Esophagus muscularis mucosa (tissue), 4 donors: ENCODE data around the gene TENT5C. TPM values are rescaled to one million over a fixed set of nuclear protein-coding genes. Genes with fewer than 3 reads are reported as not detected.

Experiments
- DNase-seq: peaks from one replicate; pipeline ENCODE4 v3.0.0-alpha.2; 2017; ENCODE audit errors: extremely low spot score
- H3K27ac ChIP-seq, 4 donors: fragments of 200-600 bp; sonication (generic); replicated peaks in 1 of 4; 1 replicate in 3 of 4; 2 replicates in 1 of 4; pipeline ENCODE4 v1.5.1; 2016 to 2019; ENCODE audit warnings: mild to moderate bottlenecking in 1 of 4
- H3K27me3 ChIP-seq, 4 donors: fragments of 200-600 bp; sonication (generic); one replicate each; pipeline versions ENCODE4 v1.5.1 to v1.6.0; 2016 to 2019
- H3K36me3 ChIP-seq, 4 donors: fragments of 200-600 bp; sonication (generic); one replicate each; pipeline ENCODE4 v1.5.1; 2016 to 2019
- H3K4me1 ChIP-seq, 4 donors: fragments of 200-600 bp; sonication (generic); one replicate each; pipeline ENCODE4 v1.5.1; 2016 to 2019
- H3K4me3 ChIP-seq, 4 donors: fragments of 200-600 bp; sonication (generic); 1 replicate in 2 of 4; 2 replicates in 2 of 4; pipeline ENCODE4 v1.5.1; 2016 to 2019; ENCODE audit warnings: mild to moderate bottlenecking in 4 of 4, moderate library complexity in 1 of 4
- H3K9me3 ChIP-seq, 4 donors: fragments of 200-600 bp; sonication (generic); 1 replicate in 3 of 4; 2 replicates in 1 of 4; pipeline ENCODE4 v1.5.1; 2016 to 2019
- EP300 ChIP-seq: sonication (generic); formaldehyde crosslinking; IDR thresholded peaks from one replicate; pipeline ENCODE4 v1.6.1; 2017; ENCODE audit warnings: antibody characterized with exemption
- POLR2A ChIP-seq: fragments of 450-650 bp; IDR thresholded peaks from one replicate; pipeline ENCODE4 v1.6.1; 2017; ENCODE audit warnings: antibody characterized with exemption, moderate library complexity, mild to moderate bottlenecking, low read depth
- POLR2AphosphoS5 ChIP-seq, 2 donors: sonication (generic); formaldehyde crosslinking; IDR thresholded peaks; one replicate each; pipeline ENCODE4 v1.6.1; 2017; ENCODE audit warnings: antibody characterized with exemption in 2 of 2
- WGBS: methylation state at CpG from one replicate; pipeline ENCODE4 v1.1.5; 2018; 5-methylcytosine and 5-hydroxymethylcytosine counted together
- intact Hi-C: fragments of 100-400 bp; cut with DNase I; formaldehyde crosslinking; loops from one replicate; pipeline ENCODE4 v1.15.1; 2023
- total RNA-seq, 4 donors: library from RNA; depleted of rRNA; stranded (reverse); fragments of >200 nt; gene quantifications; one replicate each; pipeline versions ENCODE4 v1.1.0 to v1.2.1, GENCODE V29; 2016
- TF ChIP-seq, protein P1 (sequence below), 3 experiments: fragments of 200-600 bp in 2 of 3; fragments of 450-650 bp in 1 of 3; sonication (generic) in 2 of 3; IDR thresholded peaks; one replicate each; pipeline ENCODE4 v1.5.1; 2017 to 2019; ENCODE audit warnings: antibody characterized with exemption in 3 of 3, mild to moderate bottlenecking in 2 of 3, moderate library complexity in 1 of 3

TENT5C gene
- total RNA-seq, 4 donors from 2014 or later: 0.92 to 6.8 (median 2.5) TPM

GRCh38 chr1:117639741-117640140 lies 33.9 kb downstream of the TENT5C start:
- no peak for DNase-seq
- Histone ChIP-seq H3K4me1 (no peaks in the 10 kb centered on the region), H3K27ac (no peak overlapping the region), H3K4me3 (no peak overlapping the region), H3K9me3 (no peaks in the 10 kb centered on the region), H3K27me3 (no peaks in the 10 kb centered on the region), H3K36me3 (no peaks in the 10 kb centered on the region)
- no peak for TF ChIP-seq POLR2A
- 81% methylated on average over 4 of the region's 4 CpGs for WGBS
- intact Hi-C loops: no loop called here

- H3K27me3 ChIP-seq: no peaks in the 10 kb centered on the region
- H3K27ac ChIP-seq: no peak overlapping the region
- no peaks in the 10 kb centered on the region for H3K4me1 ChIP-seq
- no peaks in the 10 kb centered on the region for H3K36me3 ChIP-seq
- TF ChIP-seq POLR2AphosphoS5 (IDR thresholded peaks at IDR 0.05) (no peak), POLR2A (no peak), EP300 (no peak)
- TF ChIP-seq, protein P1, sequence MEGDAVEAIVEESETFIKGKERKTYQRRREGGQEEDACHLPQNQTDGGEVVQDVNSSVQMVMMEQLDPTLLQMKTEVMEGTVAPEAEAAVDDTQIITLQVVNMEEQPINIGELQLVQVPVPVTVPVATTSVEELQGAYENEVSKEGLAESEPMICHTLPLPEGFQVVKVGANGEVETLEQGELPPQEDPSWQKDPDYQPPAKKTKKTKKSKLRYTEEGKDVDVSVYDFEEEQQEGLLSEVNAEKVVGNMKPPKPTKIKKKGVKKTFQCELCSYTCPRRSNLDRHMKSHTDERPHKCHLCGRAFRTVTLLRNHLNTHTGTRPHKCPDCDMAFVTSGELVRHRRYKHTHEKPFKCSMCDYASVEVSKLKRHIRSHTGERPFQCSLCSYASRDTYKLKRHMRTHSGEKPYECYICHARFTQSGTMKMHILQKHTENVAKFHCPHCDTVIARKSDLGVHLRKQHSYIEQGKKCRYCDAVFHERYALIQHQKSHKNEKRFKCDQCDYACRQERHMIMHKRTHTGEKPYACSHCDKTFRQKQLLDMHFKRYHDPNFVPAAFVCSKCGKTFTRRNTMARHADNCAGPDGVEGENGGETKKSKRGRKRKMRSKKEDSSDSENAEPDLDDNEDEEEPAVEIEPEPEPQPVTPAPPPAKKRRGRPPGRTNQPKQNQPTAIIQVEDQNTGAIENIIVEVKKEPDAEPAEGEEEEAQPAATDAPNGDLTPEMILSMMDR (IDR thresholded peaks at IDR 0.05): no peak
- DNase-seq: no peak
- H3K9me3 ChIP-seq: no peaks in the 10 kb centered on the region
- 77% methylated on average over 3 of the region's 3 CpGs for WGBS
- intact Hi-C loops: no loop called here
- H3K4me3 ChIP-seq: no peak overlapping the region
These were observed 35.7 kb downstream of the TENT5C start for GRCh38 chr1:117641536-117641935.

GRCh38 chr1:117642963-117643362 lies 37.1 kb downstream of the TENT5C start:
- Histone ChIP-seq H3K36me3 (no peaks in the 10 kb centered on the region), H3K9me3 (no peaks in the 10 kb centered on the region), H3K27ac (no peak overlapping the region), H3K27me3 (no peaks in the 10 kb centered on the region), H3K4me3 (no peak overlapping the region), H3K4me1 (no peaks in the 10 kb centered on the region)
- intact Hi-C loops: no loop called here
- 93% methylated on average over 4 of the region's 4 CpGs for WGBS
- no peak for DNase-seq
- no peak for TF ChIP-seq POLR2A

- WGBS: 71% methylated on average over 2 of the region's 2 CpGs
- no peak for TF ChIP-seq POLR2A
- TF ChIP-seq POLR2AphosphoS5 (IDR thresholded peaks at IDR 0.05): no peak
- TF ChIP-seq, protein P1 (IDR thresholded peaks at IDR 0.05): no peak
- no peak for TF ChIP-seq EP300
- DNase-seq: no peak
- intact Hi-C loops: no loop called here
- Histone ChIP-seq H3K9me3 (no peaks in the 10 kb centered on the region), H3K4me1 (no peaks in the 10 kb centered on the region), H3K36me3 (no peaks in the 10 kb centered on the region), H3K27ac (no peak overlapping the region), H3K4me3 (no peak overlapping the region), H3K27me3 (no peaks in the 10 kb centered on the region)
These were observed 37.8 kb downstream of the TENT5C start for GRCh38 chr1:117643601-117644000.

GRCh38 chr1:117644696-117645311 lies 39.0 kb downstream of the TENT5C start:
- H3K9me3 ChIP-seq: no peaks in the 10 kb centered on the region
- no peaks in the 10 kb centered on the region for H3K27me3 ChIP-seq
- TF ChIP-seq EP300: no peak
- no peak for TF ChIP-seq POLR2AphosphoS5 (IDR thresholded peaks at IDR 0.05)
- TF ChIP-seq, protein P1 (IDR thresholded peaks at IDR 0.05): no peak
- no peak for TF ChIP-seq POLR2A
- H3K4me1 ChIP-seq: no peaks in the 10 kb centered on the region
- 72% methylated on average over 3 of the region's 3 CpGs for WGBS
- H3K27ac ChIP-seq: no peak overlapping the region
- H3K4me3 ChIP-seq: no peak overlapping the region
- intact Hi-C loops: no loop called here
- no peaks in the 10 kb centered on the region for H3K36me3 ChIP-seq
- no peak for DNase-seq

DNA sequence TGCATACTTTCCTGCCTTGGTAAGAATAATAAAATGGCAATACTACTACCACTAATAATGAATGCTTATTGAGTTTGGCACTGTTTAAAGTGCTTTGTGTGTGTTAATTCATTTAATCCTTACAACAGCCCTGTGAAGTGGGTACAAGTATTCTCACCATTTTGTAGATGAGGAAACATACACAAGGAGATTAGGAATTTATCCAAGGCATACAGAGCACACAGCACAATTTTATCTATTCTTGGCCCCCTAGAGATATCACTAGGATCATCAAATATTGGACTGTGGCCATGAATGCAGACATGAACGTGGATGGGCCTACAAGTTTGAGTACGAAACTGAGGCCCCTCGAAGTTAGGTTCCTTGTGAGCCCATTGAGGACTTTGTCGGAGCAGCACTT lies 39.5 kb downstream of the TENT5C start:
- intact Hi-C loops: no loop called here

More for the DNA sequence above, 39.5 kb downstream of the TENT5C start:
- Histone ChIP-seq H3K27me3 (no peaks in the 10 kb centered on the region), H3K36me3 (no peaks in the 10 kb centered on the region), H3K27ac (no peak overlapping the region), H3K4me3 (no peak overlapping the region), H3K9me3 (no peaks in the 10 kb centered on the region), H3K4me1 (no peaks in the 10 kb centered on the region)
- WGBS: 86% methylated on average over 4 of the region's 4 CpGs
- no peak for DNase-seq
- TF ChIP-seq POLR2A: no peak
- no peak for TF ChIP-seq POLR2AphosphoS5 (IDR thresholded peaks at IDR 0.05)
- TF ChIP-seq, protein P1 (IDR thresholded peaks at IDR 0.05): no peak
- no peak for TF ChIP-seq EP300
